NCI-H146 treated with DMSO at 0.1 percent for 48 hours (cell line): ENCODE measurements around the gene CDH4.

ENCODE experiments used
- DNase-seq: peaks from one replicate; lab custom pipeline; 2025; ENCODE audit not compliant: unreplicated experiment; lab: John Stamatoyannopoulos, UW

The CDH4 gene

GRCh38 chr20:61790116-61790827 lies 538.2 kb downstream of the CDH4 start:
- DNase-seq: no peak

GRCh38 chr20:61791995-61792394 lies 539.9 kb downstream of the CDH4 start:
- no peak for DNase-seq

- no peak for DNase-seq
These were observed 543.9 kb downstream of the CDH4 start for GRCh38 chr20:61795669-61796630.

GRCh38 chr20:61796738-61797137 lies 544.7 kb downstream of the CDH4 start:
- no peak for DNase-seq

GRCh38 chr20:61797200-61797599 lies 545.1 kb downstream of the CDH4 start:
- no peak for DNase-seq

- DNase-seq: no peak
These were observed 545.9 kb downstream of the CDH4 start for GRCh38 chr20:61797971-61798411.

GRCh38 chr20:61798632-61799031 lies 546.6 kb downstream of the CDH4 start:
- DNase-seq: no peak

- DNase-seq: no peak
These were observed 547.4 kb downstream of the CDH4 start for GRCh38 chr20:61799394-61799923.

- no peak for DNase-seq
These were observed 547.9 kb downstream of the CDH4 start for GRCh38 chr20:61799928-61800327.

GRCh38 chr20:61800359-61801064 lies 548.5 kb downstream of the CDH4 start:
- DNase-seq: no peak

- no peak for DNase-seq
These were observed 549.0 kb downstream of the CDH4 start for GRCh38 chr20:61801065-61801360.

- DNase-seq: no peak
These were observed 549.4 kb downstream of the CDH4 start for GRCh38 chr20:61801428-61801827.

- DNase-seq: no peak
These were observed 549.9 kb downstream of the CDH4 start for GRCh38 chr20:61801857-61802442.

GRCh38 chr20:61802721-61803311 lies 550.8 kb downstream of the CDH4 start:
- no peak for DNase-seq

- no peak for DNase-seq
These were observed 551.4 kb downstream of the CDH4 start for GRCh38 chr20:61803416-61803914.

- no peak for DNase-seq
These were observed 552.1 kb downstream of the CDH4 start for GRCh38 chr20:61803915-61804751.

- DNase-seq: no peak
These were observed 552.8 kb downstream of the CDH4 start for GRCh38 chr20:61804752-61805295.

- DNase-seq: no peak
These were observed 553.3 kb downstream of the CDH4 start for GRCh38 chr20:61805365-61805764.

- no peak for DNase-seq
These were observed 553.7 kb downstream of the CDH4 start for GRCh38 chr20:61805781-61806180.
